GDM1 (cell line): ENCODE data around the gene KLHL5.
"Not testable (repeated sequence)": the region's sequence is repeated elsewhere in the genome, so short reads cannot be mapped to it uniquely, and the experiment has no call there.

Experiments used
- DNase-seq: peaks from one replicate; lab custom pipeline; 2025; lab: John Stamatoyannopoulos, UW

Gene KLHL5

DNA sequence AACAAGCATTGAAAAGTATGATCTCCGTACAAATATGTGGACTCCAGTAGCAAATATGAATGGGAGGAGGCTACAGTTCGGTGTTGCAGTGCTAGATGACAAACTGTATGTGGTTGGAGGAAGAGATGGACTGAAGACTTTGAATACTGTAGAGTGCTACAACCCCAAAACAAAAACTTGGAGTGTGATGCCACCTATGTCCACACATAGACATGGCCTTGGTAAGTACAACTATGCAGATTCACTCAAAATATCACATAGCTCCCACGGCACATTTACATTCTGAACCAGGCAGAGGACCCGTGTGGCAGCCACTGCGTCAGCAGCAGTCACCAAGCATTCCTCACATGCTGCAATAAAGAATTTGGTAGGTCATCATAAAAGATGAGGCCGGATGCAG is 41.3 kb downstream of the KLHL5 start:
- no peak for DNase-seq

DNA sequence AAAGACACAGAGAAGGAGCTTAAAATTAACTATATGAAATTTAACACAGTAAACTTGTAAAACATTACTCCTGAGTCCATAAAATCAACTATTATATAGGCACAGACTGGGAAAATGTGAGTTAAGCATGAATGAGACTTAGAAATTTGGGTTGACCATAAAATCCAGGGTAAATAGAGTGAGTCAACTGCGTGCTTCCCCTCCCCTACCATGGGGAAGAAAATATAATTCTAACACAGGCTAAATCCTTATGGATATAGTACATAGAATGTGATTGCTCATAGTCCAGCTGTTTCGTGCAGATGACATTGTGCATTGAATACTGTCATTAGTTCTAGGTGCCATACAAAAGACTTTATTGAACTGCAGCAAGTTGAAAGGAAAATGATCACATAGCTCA is 42.2 kb downstream of the KLHL5 start:
- DNase-seq = no peak

DNA sequence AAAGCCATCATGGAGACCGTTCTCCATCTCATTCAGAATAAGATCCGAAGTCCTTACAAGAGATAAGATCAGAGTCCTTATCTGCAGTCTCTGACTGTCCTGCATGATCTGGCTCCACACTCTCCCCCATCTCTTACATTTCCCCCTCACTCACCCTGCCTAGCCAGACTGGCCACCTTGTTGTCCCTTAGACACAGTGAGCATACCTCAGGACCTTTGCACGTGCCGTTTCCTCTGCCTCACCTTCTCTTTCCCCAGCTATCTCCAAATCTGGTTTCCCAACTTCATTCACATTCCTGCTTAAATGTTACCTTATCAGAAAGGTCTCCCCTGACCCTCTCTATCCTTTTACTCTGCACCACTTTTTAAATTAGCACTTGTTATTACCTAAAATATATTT is 44.0 kb downstream of the KLHL5 start:
- no peak for DNase-seq

DNA sequence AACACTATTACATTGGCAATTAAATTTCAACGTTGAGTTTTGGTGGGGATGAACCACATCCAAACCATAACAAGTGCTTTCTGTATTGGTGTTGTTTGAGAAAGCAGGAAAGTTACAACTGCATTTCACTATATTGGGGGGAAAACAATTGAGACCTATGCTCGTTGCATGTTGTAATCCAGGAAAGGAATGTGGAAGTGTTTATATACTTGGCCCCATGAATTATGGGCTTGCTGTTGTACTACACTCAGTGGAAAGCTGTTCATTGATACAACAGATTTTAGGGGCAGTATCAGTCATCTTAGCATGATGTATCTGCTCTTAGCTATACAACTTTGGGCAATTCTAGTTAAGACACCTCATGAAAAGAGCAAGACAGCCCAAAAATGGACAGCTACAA is 52.4 kb downstream of the KLHL5 start:
- DNase-seq = no peak

DNA sequence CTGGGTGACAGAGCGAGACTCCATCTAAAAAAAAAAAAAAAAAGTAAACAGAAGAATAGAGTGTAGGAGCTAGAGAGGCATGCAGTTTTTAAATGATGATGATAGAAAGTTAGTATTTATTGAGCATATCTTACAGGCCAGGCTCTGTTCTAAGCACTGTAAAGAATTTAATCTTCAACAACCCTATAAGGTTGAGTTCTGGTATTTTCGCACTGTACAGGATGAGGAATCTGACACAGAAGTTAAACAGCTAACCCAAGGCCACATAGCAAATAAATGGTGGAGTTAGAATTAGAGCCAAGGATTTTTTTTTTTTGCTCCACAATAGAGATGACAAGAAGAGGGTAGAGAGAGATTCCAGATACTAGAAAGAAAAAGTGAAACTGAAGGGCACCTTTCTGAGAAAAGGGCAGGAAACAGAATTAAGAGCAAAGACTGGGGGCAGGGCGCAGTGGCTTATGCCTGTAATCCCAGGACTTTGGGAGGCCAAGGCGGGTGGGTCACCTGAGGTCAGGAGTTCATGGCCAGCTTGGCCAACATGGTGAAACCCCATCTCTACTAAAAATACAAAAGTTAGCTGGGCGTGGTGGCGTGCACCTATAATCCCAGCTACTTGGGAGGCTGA is 56.1 kb downstream of the KLHL5 start:
- no peak for DNase-seq

DNA sequence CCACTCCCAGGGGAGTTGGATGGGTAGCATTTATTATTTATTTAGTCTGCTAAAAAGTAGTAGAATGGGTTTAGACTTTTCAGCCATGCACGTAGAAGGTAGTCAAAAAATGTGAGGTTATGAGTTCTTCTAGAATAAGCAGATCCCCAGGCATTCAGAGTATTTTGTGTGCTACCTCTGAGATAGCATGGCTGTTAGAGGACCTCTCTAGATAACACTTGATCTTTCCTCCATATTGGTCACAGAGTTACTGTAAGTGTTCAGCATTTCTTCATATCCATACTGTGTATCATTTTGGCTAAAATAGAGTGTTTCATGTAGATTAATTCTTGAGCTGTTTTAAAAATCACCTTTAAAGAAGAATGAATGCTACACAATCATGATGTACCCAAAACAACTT is 58.4 kb downstream of the KLHL5 start:
- DNase-seq = no peak

DNA sequence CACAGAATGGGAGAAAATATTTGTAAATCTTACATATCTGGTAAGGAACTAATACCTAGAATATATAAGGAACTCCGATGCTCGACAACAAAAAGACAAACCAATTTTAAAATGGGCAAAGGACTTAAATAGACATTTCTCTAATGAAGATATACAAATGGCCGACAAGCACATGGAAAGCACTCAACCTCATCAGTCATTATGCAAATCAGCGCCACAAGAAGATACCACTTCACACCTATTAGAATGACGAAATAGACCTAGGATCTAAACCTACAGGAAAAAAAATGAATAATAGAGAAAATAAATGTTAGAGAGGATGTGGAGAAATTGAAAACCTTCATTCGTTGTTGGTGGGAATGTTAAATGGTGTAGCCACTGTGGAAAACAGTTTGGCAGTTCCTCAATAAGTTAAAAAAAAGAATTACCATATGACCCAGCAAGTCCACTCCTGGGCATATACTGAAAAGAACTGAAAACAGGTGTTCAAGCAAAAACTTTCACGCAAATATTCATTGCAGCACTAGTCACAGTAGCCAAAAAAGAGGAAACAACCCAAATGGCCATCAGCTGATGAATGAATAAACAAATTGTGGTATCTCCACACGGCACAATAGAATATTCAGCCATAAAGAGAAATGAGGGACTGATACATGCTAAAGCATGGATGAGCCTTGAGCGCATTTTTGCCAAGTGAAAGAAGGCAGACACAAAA is 63.0 kb downstream of the KLHL5 start:
- DNase-seq = no peak

DNA sequence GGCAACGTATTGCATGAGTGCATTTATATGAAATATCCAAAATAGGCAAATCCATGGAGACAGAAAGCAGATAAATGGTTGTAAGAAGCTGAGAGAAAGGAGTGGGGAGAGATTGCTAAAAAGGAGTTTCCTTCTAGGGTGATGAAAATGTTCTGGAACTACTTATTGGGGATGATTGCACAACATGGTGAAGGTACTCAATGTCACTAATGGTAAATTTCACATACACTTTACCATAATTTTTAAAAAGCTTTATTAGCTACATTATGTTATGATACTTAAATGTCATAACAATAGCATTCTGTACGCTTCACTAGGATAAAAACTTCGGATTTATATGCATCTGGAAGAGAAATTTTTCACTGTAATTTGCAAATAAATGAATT is 63.6 kb downstream of the KLHL5 start:
- no peak for DNase-seq

DNA sequence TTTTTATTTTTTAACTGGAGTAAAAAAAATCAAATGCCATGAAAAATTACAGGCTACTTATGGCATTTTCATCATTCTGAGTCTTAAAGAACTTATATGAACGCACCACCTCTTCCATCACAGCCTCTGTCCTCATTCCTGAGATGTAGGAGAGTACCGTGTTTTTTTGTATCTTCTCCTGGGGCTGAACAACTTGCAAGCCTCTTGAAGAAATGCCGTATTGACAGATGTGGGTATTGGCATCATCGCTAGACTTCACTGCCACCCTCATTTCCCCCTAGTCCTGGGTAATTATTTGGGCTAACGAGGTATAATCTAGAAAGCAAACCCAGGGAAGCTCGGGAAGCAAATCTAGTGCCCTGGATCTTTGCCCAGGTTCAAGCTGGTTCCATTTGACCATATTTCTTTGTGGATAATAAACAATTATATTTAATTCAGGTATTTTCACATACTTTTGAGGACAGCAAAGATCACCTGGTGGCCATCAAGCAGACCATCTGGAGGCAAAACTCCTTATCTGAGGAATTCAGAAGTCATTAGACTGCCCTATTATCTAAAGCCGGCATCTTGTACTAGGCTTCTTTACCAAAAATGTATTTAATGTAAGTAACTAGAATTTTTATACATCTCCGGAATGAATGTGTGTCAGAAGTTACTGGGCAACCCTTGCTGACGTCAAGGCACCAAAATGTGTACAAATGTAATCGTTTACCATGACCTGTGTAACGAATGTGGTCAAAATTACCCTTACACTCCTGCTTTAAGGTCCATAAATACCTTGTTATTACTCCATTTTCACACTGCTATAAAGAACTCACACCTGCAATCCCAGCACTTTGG is 64.4 kb downstream of the KLHL5 start:
- DNase-seq = no peak

DNA sequence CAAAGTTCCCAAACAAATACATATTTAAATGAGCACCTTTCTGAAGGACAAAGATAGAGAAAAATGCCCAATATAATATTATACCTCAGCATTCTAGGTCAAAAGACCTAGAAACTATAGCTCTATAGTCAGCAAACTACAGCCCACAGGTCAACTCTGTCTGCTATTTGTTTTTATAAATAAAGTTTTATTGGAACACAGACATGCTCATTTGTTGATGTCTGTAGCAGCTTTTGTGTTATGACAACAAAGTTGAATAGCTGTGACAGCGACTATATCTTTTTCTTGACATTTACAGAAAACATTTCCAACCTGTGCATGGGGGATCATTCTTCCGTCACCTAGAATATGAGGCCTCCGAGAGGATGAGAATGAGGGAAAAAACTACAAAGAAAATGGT is 71.6 kb downstream of the KLHL5 start:
- no peak for DNase-seq

DNA sequence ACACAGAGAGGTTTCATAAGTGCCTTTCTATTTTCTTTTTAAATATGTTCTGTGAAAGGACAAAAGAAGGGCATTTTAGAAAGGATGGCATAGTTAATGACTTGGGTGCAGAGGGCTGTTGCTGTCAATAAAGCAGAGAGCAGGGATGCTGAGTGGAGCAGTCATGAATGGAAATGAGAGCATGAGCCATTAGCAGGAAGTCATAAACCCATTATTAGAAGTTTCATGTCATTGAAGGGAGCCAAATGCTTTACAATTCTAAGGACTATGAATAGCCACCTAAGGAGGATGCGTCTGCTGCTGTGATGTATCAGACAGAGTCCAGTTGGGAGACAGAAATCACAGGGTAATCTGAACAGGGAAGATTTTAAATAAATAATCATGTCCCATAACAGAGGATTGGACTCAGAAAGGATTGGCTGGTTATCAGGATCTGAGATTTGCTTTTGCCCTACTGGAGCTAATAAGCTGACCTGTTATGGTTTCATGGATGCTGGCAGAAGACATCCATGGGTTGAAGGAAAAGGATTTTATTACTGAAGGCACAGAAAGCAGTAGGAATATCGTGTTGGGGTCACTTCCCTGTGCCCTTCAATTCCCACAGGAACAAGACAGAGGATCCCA is 72.8 kb downstream of the KLHL5 start:
- DNase-seq = no peak

DNA sequence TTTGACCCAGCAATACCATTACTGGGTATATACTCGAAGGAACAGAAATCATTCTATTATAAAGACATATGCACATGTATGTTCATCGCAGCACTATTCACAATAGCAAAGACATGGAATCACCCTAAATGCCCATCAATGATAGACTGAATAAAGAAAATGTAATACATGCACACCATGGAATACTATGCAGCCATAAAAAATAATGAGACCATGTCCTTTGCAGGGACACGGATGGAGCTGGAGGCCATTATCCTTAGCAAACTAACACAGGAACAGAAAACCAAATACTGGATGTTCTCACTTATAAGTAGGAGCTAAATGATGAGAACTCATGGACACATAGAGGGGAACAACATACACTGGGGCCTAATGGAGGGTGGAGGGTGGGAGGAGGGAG is 76.2 kb downstream of the KLHL5 start:
- not testable (repeated sequence) for DNase-seq

DNA sequence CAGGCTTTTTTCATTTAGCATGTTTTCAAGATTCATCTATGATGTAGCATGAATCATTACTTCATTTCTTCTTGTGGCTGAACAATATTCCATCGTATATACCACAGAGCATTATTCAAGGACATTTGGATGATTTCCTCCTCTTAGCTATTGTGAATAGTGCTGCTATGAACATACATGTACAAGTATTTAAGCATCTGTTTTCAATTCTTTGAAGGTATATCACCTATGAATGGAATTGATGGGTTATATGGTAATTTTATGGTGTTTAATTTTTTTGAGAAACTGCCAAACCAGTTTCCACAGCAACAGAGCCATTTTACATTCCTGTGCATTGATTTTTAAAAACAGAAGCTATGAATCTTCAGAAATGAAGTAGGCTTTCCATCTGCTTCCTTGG is 84.2 kb downstream of the KLHL5 start:
- no peak for DNase-seq

DNA sequence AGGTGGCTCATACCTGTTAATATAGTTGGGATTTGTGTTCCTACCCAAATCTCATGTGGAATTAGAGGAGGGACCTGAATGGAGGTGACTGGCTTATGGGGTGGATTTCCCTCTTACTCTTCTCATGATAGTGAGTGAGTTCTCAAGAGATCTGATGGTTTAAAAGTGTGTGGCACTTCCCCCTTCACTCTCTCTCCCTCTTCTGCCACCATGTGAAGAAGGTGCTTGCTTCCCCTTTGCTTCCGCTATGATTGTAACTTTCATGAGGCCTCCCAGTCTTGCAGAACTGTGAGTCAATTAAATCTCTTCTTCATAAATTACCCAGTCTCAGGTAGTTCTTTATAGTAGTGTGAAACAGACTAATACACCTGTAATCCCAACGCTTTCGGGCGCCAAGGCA is 92.0 kb downstream of the KLHL5 start:
- no peak for DNase-seq

DNA sequence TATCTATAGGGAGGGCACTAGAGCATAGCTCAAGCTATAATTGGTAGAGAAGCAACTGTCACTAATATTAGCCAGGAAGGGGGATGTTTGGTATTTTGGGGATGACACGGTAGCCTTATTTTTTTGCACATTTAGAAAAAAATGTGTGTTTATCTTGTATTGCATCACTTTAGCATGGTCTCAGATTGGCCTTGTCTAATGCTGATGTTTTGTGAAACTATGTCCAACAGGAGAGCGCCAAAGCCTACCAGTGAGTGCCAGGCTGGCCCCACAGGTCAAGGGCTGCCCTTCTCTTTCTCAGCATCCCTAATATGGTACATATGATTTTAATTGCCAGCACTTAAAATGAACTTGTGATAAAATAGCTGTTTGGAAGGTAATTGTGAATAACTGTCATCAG is 95.5 kb downstream of the KLHL5 start:
- no peak for DNase-seq

DNA sequence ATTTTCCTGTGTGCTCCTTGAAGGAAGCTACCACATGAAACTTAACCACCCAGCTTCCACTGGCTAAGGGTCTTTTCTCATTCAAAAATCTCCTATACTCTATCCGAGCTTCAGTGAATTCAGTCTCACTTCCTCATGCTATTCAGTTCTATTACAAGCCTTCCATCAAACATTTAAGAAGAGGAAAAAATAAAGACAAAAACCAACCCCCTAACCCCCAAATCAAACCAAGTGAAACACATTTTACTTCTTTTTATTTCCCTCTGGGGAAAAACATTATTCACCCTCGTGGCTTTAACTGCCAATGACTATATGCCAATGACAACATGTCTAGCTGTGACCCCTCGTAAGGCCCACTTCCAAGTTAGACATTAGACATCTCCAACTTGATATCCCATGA is 104.1 kb downstream of the KLHL5 start:
- no peak for DNase-seq

DNA sequence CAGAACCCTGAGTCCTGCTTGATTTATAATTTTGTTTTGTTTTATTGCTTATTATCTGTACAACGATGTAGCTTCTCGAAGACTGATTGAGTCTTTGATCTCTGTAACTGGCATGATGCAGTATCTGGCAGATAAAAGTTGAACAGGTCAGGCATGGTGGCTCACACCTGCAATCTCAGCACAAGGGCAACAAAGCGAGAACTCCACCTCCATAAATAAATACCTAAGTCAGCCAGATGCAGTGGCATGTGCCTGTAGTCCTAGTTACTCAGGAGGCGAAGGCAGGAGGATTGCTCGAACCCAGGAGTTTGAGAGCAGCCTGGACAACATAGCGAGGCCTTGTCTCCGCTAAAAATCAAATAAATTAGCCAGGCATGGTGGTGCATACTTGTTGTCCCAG is 104.6 kb downstream of the KLHL5 start:
- no peak for DNase-seq

DNA sequence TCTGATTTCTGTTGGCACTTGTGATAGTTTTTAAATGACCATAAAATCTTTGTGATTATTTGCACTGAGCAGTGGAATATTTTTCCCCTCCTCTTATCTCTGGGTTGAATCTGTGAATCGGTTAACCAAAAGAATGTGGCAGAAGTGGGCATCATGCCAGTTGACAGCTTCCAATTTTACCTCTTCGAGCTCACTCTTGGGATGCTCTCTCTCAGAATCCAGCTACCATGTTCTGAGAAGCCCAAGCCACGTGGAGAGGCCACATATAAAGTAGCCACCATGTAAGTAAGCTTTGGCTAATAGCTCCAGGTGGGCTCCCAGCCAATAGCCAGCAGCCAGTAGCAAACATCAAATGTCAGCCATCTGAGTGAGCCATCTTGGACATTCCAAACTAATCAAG is 107.4 kb downstream of the KLHL5 start:
- no peak for DNase-seq

DNA sequence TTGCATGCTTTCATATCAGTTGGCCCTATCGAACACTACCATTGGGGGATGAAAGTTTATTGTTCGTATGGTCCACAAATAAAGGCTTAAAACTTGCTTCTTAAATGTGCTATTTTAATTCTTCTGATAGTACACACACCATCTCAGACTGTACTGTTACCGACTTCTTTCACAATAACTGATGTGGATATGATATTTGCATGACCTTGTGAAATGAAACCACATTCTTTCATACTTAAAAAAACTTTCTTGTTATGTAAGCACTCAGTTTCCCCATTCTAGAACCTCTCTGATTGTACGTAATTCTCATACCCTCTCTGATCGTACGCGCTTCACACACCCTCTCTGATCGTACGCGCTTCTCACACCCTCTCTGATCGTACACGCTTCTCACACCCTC is 108.3 kb downstream of the KLHL5 start:
- no peak for DNase-seq
